Loucy (cell line): ENCODE measurements around the gene APH1B.

Experiments
- H2AFZ ChIP-seq: fragments of 200-600 bp; sonication (generic); 2 replicates; pipeline ENCODE4 v1.6.0; 2016; ENCODE audit warnings: antibody characterized with exemption, mild to moderate bottlenecking, low read length, moderate library complexity
- H3F3A ChIP-seq: fragments of 200-600 bp; 2 replicates; pipeline ENCODE4 v1.6.0; 2016; ENCODE audit warnings: antibody characterized with exemption, low read depth, mild to moderate bottlenecking
- H3K27me3 ChIP-seq: fragments of 200-600 bp; sonication (generic); 2 replicates; pipeline ENCODE4 v1.6.1; 2014; ENCODE audit warnings: low read length, mild to moderate bottlenecking; ENCODE audit not compliant: insufficient read depth, poor library complexity, severe bottlenecking
- H3K36me3 ChIP-seq: fragments of 200-600 bp; sonication (generic); 2 replicates; pipeline ENCODE4 v1.6.1; 2016; ENCODE audit warnings: low read length; ENCODE audit not compliant: insufficient read depth
- H3K4me1 ChIP-seq: fragments of 200-600 bp; sonication (generic); 2 replicates; pipeline ENCODE4 v1.5.1; 2014; ENCODE audit warnings: low read length, mild to moderate bottlenecking; ENCODE audit not compliant: insufficient read depth, poor library complexity, severe bottlenecking
- H3K4me2 ChIP-seq: fragments of 200-600 bp; sonication (generic); 2 replicates; pipeline ENCODE4 v1.6.0; 2014; ENCODE audit warnings: antibody characterized with exemption, low read length, low read depth, mild to moderate bottlenecking; ENCODE audit not compliant: poor library complexity, severe bottlenecking
- H3K4me3 ChIP-seq: fragments of 200-600 bp; sonication (generic); 2 replicates; pipeline ENCODE4 v1.5.1; 2014; ENCODE audit warnings: low read length, mild to moderate bottlenecking, mixed read lengths; ENCODE audit not compliant: poor library complexity, severe bottlenecking
- H3K79me2 ChIP-seq: fragments of 200-600 bp; sonication (generic); 2 replicates; pipeline ENCODE4 v1.6.1; 2014; ENCODE audit warnings: low read length; ENCODE audit not compliant: insufficient read depth
- H3K9ac ChIP-seq: fragments of 200-600 bp; sonication (generic); 2 replicates; pipeline ENCODE4 v1.6.0; 2014; ENCODE audit warnings: mild to moderate bottlenecking, low read depth, low read length, moderate library complexity; ENCODE audit not compliant: poor library complexity, severe bottlenecking
- H3K9me2 ChIP-seq: fragments of 200-600 bp; sonication (generic); replicated peaks from 2 replicates; pipeline ENCODE4 v1.6.1; 2016; ENCODE audit warnings: low read depth, low read length, mixed read lengths
- H3K9me3 ChIP-seq: fragments of 200-600 bp; sonication (generic); 2 replicates; pipeline ENCODE4 v1.6.1; 2014; ENCODE audit warnings: mild to moderate bottlenecking, antibody characterized with exemption, low read length, low read depth; ENCODE audit not compliant: insufficient read depth
- H4K20me1 ChIP-seq: fragments of 200-600 bp; sonication (generic); 2 replicates; pipeline ENCODE4 v1.6.0; 2014; ENCODE audit warnings: antibody characterized with exemption, low read length, mild to moderate bottlenecking; ENCODE audit not compliant: insufficient read depth, poor library complexity, severe bottlenecking
- EZH2phosphoT487 ChIP-seq: fragments of 200-600 bp; IDR thresholded peaks from 2 replicates; pipeline ENCODE4 v1.6.1; 2018; ENCODE audit warnings: antibody characterized with exemption, mild to moderate bottlenecking, moderate library complexity, borderline replicate concordance
- TF ChIP-seq, protein P1 (sequence below): fragments of 200-600 bp; sonication (generic); conservative IDR thresholded peaks from 2 replicates; pipeline ENCODE4 v1.5.1; 2014; ENCODE audit warnings: mild to moderate bottlenecking, antibody characterized with exemption, low read length

The APH1B gene

GRCh38 chr15:63250312-63250965 is 27.0 kb upstream of the APH1B start:
- no peaks in the 10 kb centered on the region for H3K27me3 ChIP-seq
- H3K4me2 ChIP-seq: no peak overlapping the region
- no peak overlapping the region for H2AFZ ChIP-seq
- H3K9me3 ChIP-seq: no peaks in the 10 kb centered on the region
- H3K79me2 ChIP-seq: peaks cover 7% of the 10 kb centered on the region; the same call in 1 of the 2 replicates
- H3K4me1 ChIP-seq: no peaks in the 10 kb centered on the region
- H3K4me3 ChIP-seq: no peak overlapping the region
- H3K9ac ChIP-seq: no peak overlapping the region
- H4K20me1 ChIP-seq: no peaks in the 10 kb centered on the region
- H3K36me3 ChIP-seq: peaks cover 77% of the 10 kb centered on the region
- TF ChIP-seq, protein P1, sequence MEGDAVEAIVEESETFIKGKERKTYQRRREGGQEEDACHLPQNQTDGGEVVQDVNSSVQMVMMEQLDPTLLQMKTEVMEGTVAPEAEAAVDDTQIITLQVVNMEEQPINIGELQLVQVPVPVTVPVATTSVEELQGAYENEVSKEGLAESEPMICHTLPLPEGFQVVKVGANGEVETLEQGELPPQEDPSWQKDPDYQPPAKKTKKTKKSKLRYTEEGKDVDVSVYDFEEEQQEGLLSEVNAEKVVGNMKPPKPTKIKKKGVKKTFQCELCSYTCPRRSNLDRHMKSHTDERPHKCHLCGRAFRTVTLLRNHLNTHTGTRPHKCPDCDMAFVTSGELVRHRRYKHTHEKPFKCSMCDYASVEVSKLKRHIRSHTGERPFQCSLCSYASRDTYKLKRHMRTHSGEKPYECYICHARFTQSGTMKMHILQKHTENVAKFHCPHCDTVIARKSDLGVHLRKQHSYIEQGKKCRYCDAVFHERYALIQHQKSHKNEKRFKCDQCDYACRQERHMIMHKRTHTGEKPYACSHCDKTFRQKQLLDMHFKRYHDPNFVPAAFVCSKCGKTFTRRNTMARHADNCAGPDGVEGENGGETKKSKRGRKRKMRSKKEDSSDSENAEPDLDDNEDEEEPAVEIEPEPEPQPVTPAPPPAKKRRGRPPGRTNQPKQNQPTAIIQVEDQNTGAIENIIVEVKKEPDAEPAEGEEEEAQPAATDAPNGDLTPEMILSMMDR: no peak
- no peak for TF ChIP-seq EZH2phosphoT487
- no peaks in the 10 kb centered on the region for H3F3A ChIP-seq
- no peaks in the 10 kb centered on the region for H3K9me2 ChIP-seq

- Histone ChIP-seq H3K4me2 (no peak overlapping the region), H3K27me3 (no peaks in the 10 kb centered on the region), H3K9ac (no peak overlapping the region), H3K4me3 (no peak overlapping the region), H3K79me2 (peaks cover 7% of the 10 kb centered on the region; the same call in 1 of the 2 replicates), H3F3A (no peaks in the 10 kb centered on the region), H3K36me3 (peaks cover 78% of the 10 kb centered on the region), H4K20me1 (no peaks in the 10 kb centered on the region), H3K9me2 (no peaks in the 10 kb centered on the region), H3K9me3 (no peaks in the 10 kb centered on the region), H2AFZ (no peak overlapping the region), H3K4me1 (no peaks in the 10 kb centered on the region)
- TF ChIP-seq, protein P1: no peak
- no peak for TF ChIP-seq EZH2phosphoT487
Observed at GRCh38 chr15:63251701-63252100, 25.7 kb upstream of the APH1B start.

- TF ChIP-seq, protein P1: no peak
- TF ChIP-seq EZH2phosphoT487: no peak
- peaks cover 77% of the 10 kb centered on the region for H3K36me3 ChIP-seq
- H4K20me1 ChIP-seq: no peaks in the 10 kb centered on the region
- H3K4me1 ChIP-seq: no peaks in the 10 kb centered on the region
- no peak overlapping the region for H2AFZ ChIP-seq
- no peaks in the 10 kb centered on the region for H3K9me3 ChIP-seq
- H3K9ac ChIP-seq: no peak overlapping the region
- H3K4me2 ChIP-seq: no peak overlapping the region
- peaks cover 7% of the 10 kb centered on the region; the same call in 1 of the 2 replicates for H3K79me2 ChIP-seq
- no peaks in the 10 kb centered on the region for H3K9me2 ChIP-seq
- H3K27me3 ChIP-seq: no peaks in the 10 kb centered on the region
- no peaks in the 10 kb centered on the region for H3F3A ChIP-seq
- H3K4me3 ChIP-seq: no peak overlapping the region
Observed at GRCh38 chr15:63252292-63252691, 25.1 kb upstream of the APH1B start.
